ENCODE results near the gene PCDH9. TPM values are rescaled to one million over a fixed set of nuclear protein-coding genes. Genes with fewer than 3 reads are reported as not detected.

PCDH9 gene
- total and polyA plus RNA-seq, 2 of the 13 experiments (the other 11 are each of a cell fraction or from before 2014, with no cell fraction given): 0.09 TPM; not detected in 1

- intact Hi-C loops (cut with micrococcal nuclease; ENCODE audit: unreplicated experiment): no loop called here
- in situ Hi-C loops (cut with HindIII; ENCODE audit: extremely low pct_ligation_motif_present, low pct_unique_long_range_greater_than_20kb): no loop called here
- Histone ChIP-seq H3K27me3 (ENCODE audit: control insufficient read depth in 1 of 2, insufficient read depth in 2 of 2, low read length in 2 of 2) (no peaks in the 10 kb centered on the region), H3K4me2 (ENCODE audit: low read depth, low read length) (no peak overlapping the region), H4K20me1 (ENCODE audit: insufficient read depth, low read length) (no peaks in the 10 kb centered on the region), H3K4me3 (replicated peaks in 1 of 3; ENCODE audit: insufficient read depth in 1 of 3, low read depth in 2 of 3, low read length in 3 of 3) (no peak overlapping the region), H3K9me3 (ENCODE audit: low read length) (no peaks in the 10 kb centered on the region), H3K36me3 (replicated peaks in 1 of 2; ENCODE audit: control insufficient read depth in 1 of 2, insufficient read depth in 2 of 2, low read length in 2 of 2) (no peaks in the 10 kb centered on the region), H3K79me2 (ENCODE audit: insufficient read depth, low read length) (no peaks in the 10 kb centered on the region), H3K9ac (ENCODE audit: insufficient read depth, low read depth, low read length) (no peak overlapping the region), H3K4me1 (ENCODE audit: insufficient read depth, low read length) (0 out of 2 replicates have a peak, but pooled peaks cover 5% of the 10 kb centered on the region), H3K27ac (ENCODE audit: extremely low read length, insufficient read depth, low read length) (no peak overlapping the region), H2AFZ (ENCODE audit: low read length) (no peak overlapping the region)
- POLR2A ChIA-PET: no interaction called here
- ATAC-seq (no peak), FAIRE-seq (no peak), DNase-seq (ENCODE audit: low spot score) (no peak)
- BruUV-seq (replicated peaks): no TSS peak
- CTCF ChIA-PET (ENCODE audit: low intra/inter-chr PET ratio, low total read pairs): no interaction called here
- WGBS (ENCODE audit: low lambda C conversion rate): 22% methylated on average over 2 of the region's 2 CpGs
- TF ChIP-seq PLSCR1 (CRISPR knock-in tag; IDR thresholded peaks at IDR 0.05; ENCODE audit: borderline replicate concordance) (no peak), POGK (CRISPR knock-in tag; conservative IDR thresholded peaks at IDR 0.05) (no peak), ZKSCAN8 (CRISPR knock-in tag; IDR thresholded peaks at IDR 0.05; ENCODE audit: borderline replicate concordance) (no peak), GZF1 (CRISPR knock-in tag; IDR thresholded peaks at IDR 0.05) (no peak), MAX (IDR thresholded peaks at IDR 0.05) (no peak), TBX3 (IDR thresholded peaks at IDR 0.05; ENCODE audit: borderline replicate concordance) (no peak), ZNF660 (CRISPR knock-in tag; IDR thresholded peaks at IDR 0.05; ENCODE audit: borderline replicate concordance, low read depth) (no peak), CBX1 (IDR thresholded peaks at IDR 0.05; ENCODE audit: low read depth) (no peak), AHR (CRISPR knock-in tag; IDR thresholded peaks at IDR 0.05) (no peak), ZNF547 (CRISPR knock-in tag; IDR thresholded peaks at IDR 0.05) (no peak), KLF9 (CRISPR knock-in tag; IDR thresholded peaks at IDR 0.05; ENCODE audit: low read depth) (no peak), ZNF329 (CRISPR knock-in tag; IDR thresholded peaks at IDR 0.05; ENCODE audit: low read depth) (no peak), ZNF446 (CRISPR knock-in tag; IDR thresholded peaks at IDR 0.05) (no peak), ESRRA (CRISPR knock-in tag; IDR thresholded peaks at IDR 0.05; ENCODE audit: low read depth) (no peak), CCDC6 (CRISPR knock-in tag; IDR thresholded peaks at IDR 0.05) (no peak), RNF219 (CRISPR knock-in tag; IDR thresholded peaks at IDR 0.05) (no peak), TAF15 (IDR thresholded peaks at IDR 0.05; ENCODE audit: low read depth, low read length, poor library complexity, severe bottlenecking) (no peak)
Observed at GRCh38 chr13:66558506-66558905, 671.6 kb downstream of the PCDH9 start.
